WERI-Rb-1 (cell line): ENCODE measurements around the gene REPS1.
"Not testable (repeated sequence)": the region's sequence is repeated elsewhere in the genome, so short reads cannot be mapped to it uniquely, and the experiment has no call there.

Source experiments
- DNase-seq: peaks from one replicate; pipeline ENCODE4 v3.0.0-alpha.2; 2020
- H3K27ac ChIP-seq: fragments of 250-450 bp; sonication (Bioruptor Pico); 2 replicates; pipeline ENCODE4 v1.5.1; 2020; ENCODE audit warnings: mild to moderate bottlenecking, moderate library complexity
- H3K27me3 ChIP-seq: fragments of 250-450 bp; sonication (Bioruptor Pico); 2 replicates; pipeline ENCODE4 v1.5.1; 2021; ENCODE audit warnings: mild to moderate bottlenecking, low read depth, moderate library complexity; ENCODE audit not compliant: insufficient read depth, severe bottlenecking
- H3K36me3 ChIP-seq: fragments of 250-450 bp; sonication (Bioruptor Pico); 2 replicates; pipeline ENCODE4 v1.5.1; 2020; ENCODE audit warnings: mild to moderate bottlenecking, moderate library complexity
- H3K4me3 ChIP-seq: 2 replicates; pipeline ENCODE4 v1.5.1; 2011; ENCODE audit warnings: low read depth, mild to moderate bottlenecking, control low read depth, low read length
- H3K9me3 ChIP-seq: fragments of 250-450 bp; sonication (Bioruptor Pico); 2 replicates; pipeline ENCODE4 v1.5.1; 2021; ENCODE audit warnings: mild to moderate bottlenecking, moderate library complexity; ENCODE audit not compliant: severe bottlenecking
- CTCF ChIP-seq: IDR thresholded peaks from 2 replicates; pipeline ENCODE4 v1.5.1; 2011; ENCODE audit warnings: low read depth, mild to moderate bottlenecking, control low read depth, inconsistent platforms, low read length

The REPS1 gene

DNA sequence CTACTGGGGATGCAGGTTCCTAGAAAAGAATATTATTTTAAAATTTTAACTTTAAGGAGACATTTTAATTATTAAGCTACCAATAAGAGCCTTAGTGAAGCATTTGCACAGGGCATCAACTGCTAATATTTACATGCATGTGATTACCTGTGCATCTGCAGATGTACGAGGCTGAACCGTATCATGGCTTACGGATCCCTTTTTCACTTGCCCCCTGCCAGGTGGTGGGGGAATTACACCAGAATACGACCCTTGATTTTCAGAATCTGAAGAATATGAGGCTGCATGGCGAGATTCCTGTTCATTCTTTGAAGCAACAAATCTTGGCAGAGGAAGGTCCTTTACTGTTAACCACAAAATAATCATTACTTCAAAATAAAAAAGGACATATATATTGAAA is 42.7 kb downstream of the REPS1 start:
- no peaks in the 10 kb centered on the region for H3K27me3 ChIP-seq
- H3K36me3 ChIP-seq, result peaks cover 34% of the 10 kb centered on the region
- H3K27ac ChIP-seq, result no peak overlapping the region
- 0 out of 2 replicates have a peak, but pooled peaks have one; percentile 12 for TF ChIP-seq CTCF
- H3K9me3 ChIP-seq, result no peaks in the 10 kb centered on the region
- H3K4me3 ChIP-seq, result no peak overlapping the region
- peak; percentile 10 for DNase-seq

GRCh38 chr6:138944412-138944811 is 43.6 kb downstream of the REPS1 start:
- Histone ChIP-seq H3K36me3 (peaks cover 34% of the 10 kb centered on the region), H3K27me3 (no peaks in the 10 kb centered on the region), H3K4me3 (no peak overlapping the region), H3K27ac (no peak overlapping the region), H3K9me3 (no peaks in the 10 kb centered on the region)
- no peak for DNase-seq
- no peak for TF ChIP-seq CTCF

DNA sequence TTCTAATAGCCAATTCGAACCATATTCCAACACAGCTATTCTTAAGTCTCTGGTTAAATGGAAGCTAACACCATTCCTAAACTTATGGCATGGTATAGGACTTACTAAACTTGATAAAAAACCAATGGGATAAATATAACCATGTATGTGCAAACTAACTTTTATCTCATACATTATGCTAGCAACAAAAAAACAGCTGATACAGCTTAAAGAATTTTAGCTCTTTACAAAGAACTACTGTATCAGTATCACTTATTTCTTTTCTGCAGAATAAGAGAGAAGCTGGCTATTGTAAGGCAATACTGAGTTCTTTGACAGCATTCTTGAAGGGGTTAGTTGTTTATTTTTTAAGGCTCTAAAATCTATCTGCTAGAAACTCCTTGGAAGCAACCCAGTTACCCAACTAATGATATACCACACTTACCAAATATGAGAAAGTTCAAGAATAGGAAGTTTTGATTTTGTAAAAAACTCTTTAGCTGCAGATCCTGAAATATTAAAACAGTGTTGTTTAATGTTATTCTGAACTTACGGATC is 44.9 kb downstream of the REPS1 start:
- Histone ChIP-seq H3K9me3 (no peaks in the 10 kb centered on the region), H3K27me3 (no peaks in the 10 kb centered on the region), H3K4me3 (no peak overlapping the region), H3K27ac (no peak overlapping the region), H3K36me3 (peaks cover 34% of the 10 kb centered on the region)
- no peak for DNase-seq
- TF ChIP-seq CTCF, result no peak

DNA sequence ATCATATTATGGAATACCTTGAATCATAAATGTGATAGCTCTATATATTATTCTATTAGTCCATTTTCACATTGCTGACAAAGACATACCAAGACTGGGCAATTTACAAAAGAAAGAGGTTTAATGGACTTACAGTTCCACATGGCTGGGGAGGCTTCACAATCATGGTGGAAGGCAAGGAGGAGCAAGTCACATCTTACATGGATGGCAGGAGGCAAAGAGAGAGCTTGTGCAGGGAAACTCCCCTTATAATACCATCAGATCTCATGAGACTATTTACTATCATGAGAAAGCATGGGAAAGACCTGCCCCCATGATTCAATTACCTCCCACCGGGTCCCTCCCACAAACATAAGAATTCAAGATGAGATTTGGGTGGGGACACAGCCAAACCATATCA is 51.2 kb downstream of the REPS1 start:
- not testable (repeated sequence) for H3K9me3 ChIP-seq, H3K4me3 ChIP-seq, H3K27ac ChIP-seq, DNase-seq, H3K27me3 ChIP-seq
- H3K36me3 ChIP-seq, result peaks cover 10% of the 10 kb centered on the region

GRCh38 chr6:138931660-138932059 is 56.4 kb downstream of the REPS1 start:
- no peak overlapping the region for H3K27ac ChIP-seq
- peaks cover under 1% of the 10 kb centered on the region for H3K36me3 ChIP-seq
- no peak for DNase-seq
- no peak overlapping the region for H3K4me3 ChIP-seq
- H3K9me3 ChIP-seq, result no peaks in the 10 kb centered on the region
- H3K27me3 ChIP-seq, result no peaks in the 10 kb centered on the region
- no peak for TF ChIP-seq CTCF

GRCh38 chr6:138926579-138926978 is 61.5 kb downstream of the REPS1 start:
- no peak overlapping the region for H3K4me3 ChIP-seq
- peaks cover 7% of the 10 kb centered on the region; the same call in 1 of the 2 replicates for H3K36me3 ChIP-seq
- DNase-seq, result no peak
- no peaks in the 10 kb centered on the region for H3K9me3 ChIP-seq
- no peak overlapping the region for H3K27ac ChIP-seq
- no peak for TF ChIP-seq CTCF
- H3K27me3 ChIP-seq, result no peaks in the 10 kb centered on the region
